Smooth muscle cell (in vitro differentiated cells): Measurements from ENCODE around the gene RAB19. TPM values are rescaled to one million over a fixed set of nuclear protein-coding genes. Genes with fewer than 3 reads are reported as not detected.
"Not testable (repeated sequence)": the region's sequence is repeated elsewhere in the genome, so short reads cannot be mapped to it uniquely, and the experiment has no call there.

Experiments
- DNase-seq: peaks from one replicate; lab custom pipeline; 2025; ENCODE audit not compliant: unreplicated experiment; lab: John Stamatoyannopoulos, UW
- H2AFZ ChIP-seq: fragments of 200-600 bp; sonication (generic); 2 replicates; pipeline ENCODE4 v1.6.0; 2016; ENCODE audit warnings: antibody characterized with exemption, low read depth, mild to moderate bottlenecking
- H3F3A ChIP-seq: fragments of 200-600 bp; sonication (generic); 2 replicates; pipeline ENCODE4 v1.6.0; 2017; ENCODE audit warnings: antibody characterized with exemption, low read depth
- H3K27ac ChIP-seq: fragments of 200-600 bp; sonication (generic); 2 replicates; pipeline ENCODE4 v1.5.1; 2016; ENCODE audit warnings: low read depth, mild to moderate bottlenecking
- H3K27me3 ChIP-seq: fragments of 200-600 bp; sonication (generic); 2 replicates; pipeline ENCODE4 v1.6.1; 2016; ENCODE audit warnings: low read depth, mild to moderate bottlenecking
- H3K36me3 ChIP-seq: fragments of 200-600 bp; sonication (generic); 2 replicates; pipeline ENCODE4 v1.5.1; 2016; ENCODE audit warnings: low read depth
- H3K4me1 ChIP-seq: fragments of 200-600 bp; sonication (generic); 2 replicates; pipeline ENCODE4 v1.5.1; 2016; ENCODE audit warnings: low read depth
- H3K4me2 ChIP-seq: fragments of 200-600 bp; sonication (generic); 2 replicates; pipeline ENCODE4 v1.6.0; 2016; ENCODE audit warnings: mild to moderate bottlenecking
- H3K4me3 ChIP-seq: fragments of 200-600 bp; sonication (generic); 2 replicates; pipeline ENCODE4 v1.5.1; 2016; ENCODE audit warnings: mild to moderate bottlenecking
- H3K79me2 ChIP-seq: fragments of 200-600 bp; sonication (generic); 2 replicates; pipeline ENCODE4 v1.6.0; 2016; ENCODE audit warnings: low read depth, mild to moderate bottlenecking
- H3K9ac ChIP-seq: fragments of 200-600 bp; sonication (generic); 2 replicates; pipeline ENCODE4 v1.6.0; 2016; ENCODE audit warnings: low read depth
- H3K9me3 ChIP-seq: fragments of 200-600 bp; sonication (generic); replicated peaks from 2 replicates; pipeline ENCODE4 v1.5.1; 2016; ENCODE audit warnings: low read depth
- H4K20me1 ChIP-seq: fragments of 200-600 bp; sonication (generic); 2 replicates; pipeline ENCODE4 v1.6.0; 2016; ENCODE audit warnings: low read depth
- WGBS: methylation state at CpG from one replicate; pipeline ENCODE4 v1.1.7; 2016; ENCODE audit warnings: low lambda C conversion rate; 5-methylcytosine and 5-hydroxymethylcytosine counted together
- polyA plus RNA-seq: library from polyadenylated mRNA; unstranded; fragments of >200 nt; fragmentation: Nextera tagmentation; extraction: Ambion mirVana; gene quantifications from 2 replicates; pipeline ENCODE4 v1.2.1, GENCODE V29; 2016
- total RNA-seq: library from RNA; depleted of rRNA; stranded (reverse); fragments of >200 nt; gene quantifications from 2 replicates; pipeline ENCODE4 v1.2.3, GENCODE V29; 2014
- TF ChIP-seq, protein P1 (sequence below): fragments of 200-600 bp; sonication (generic); IDR thresholded peaks from 2 replicates; pipeline ENCODE4 v1.5.1; 2017; ENCODE audit warnings: borderline replicate concordance, mild to moderate bottlenecking, antibody characterized with exemption; ENCODE audit not compliant: insufficient read depth, poor library complexity, severe bottlenecking

RAB19 gene
- total and polyA plus RNA-seq, 2 experiments from 2014 or later: not detected

DNA sequence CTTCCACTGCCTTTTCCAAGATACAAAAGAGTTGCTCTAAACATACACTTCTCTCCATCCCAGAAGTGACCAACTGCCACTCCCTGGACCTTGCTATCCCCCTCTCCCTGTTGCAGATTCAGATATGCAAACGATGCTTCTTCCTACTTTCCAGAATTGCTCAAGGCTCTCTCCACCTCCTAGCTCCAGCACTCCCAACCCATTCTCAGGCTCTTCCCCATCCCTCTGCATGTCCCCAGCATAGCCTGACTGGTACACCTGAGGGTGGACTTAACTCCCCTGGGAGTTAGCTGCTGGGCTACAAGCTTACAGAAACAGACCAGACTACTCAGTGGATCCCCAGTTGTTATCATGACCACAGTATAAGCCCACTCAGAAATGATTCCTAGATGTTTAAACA, 47.9 kb downstream of the RAB19 start:
- no peaks in the 10 kb centered on the region for H3K27me3 ChIP-seq
- TF ChIP-seq, protein P1, sequence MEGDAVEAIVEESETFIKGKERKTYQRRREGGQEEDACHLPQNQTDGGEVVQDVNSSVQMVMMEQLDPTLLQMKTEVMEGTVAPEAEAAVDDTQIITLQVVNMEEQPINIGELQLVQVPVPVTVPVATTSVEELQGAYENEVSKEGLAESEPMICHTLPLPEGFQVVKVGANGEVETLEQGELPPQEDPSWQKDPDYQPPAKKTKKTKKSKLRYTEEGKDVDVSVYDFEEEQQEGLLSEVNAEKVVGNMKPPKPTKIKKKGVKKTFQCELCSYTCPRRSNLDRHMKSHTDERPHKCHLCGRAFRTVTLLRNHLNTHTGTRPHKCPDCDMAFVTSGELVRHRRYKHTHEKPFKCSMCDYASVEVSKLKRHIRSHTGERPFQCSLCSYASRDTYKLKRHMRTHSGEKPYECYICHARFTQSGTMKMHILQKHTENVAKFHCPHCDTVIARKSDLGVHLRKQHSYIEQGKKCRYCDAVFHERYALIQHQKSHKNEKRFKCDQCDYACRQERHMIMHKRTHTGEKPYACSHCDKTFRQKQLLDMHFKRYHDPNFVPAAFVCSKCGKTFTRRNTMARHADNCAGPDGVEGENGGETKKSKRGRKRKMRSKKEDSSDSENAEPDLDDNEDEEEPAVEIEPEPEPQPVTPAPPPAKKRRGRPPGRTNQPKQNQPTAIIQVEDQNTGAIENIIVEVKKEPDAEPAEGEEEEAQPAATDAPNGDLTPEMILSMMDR: no peak
- peaks cover 12% of the 10 kb centered on the region for H3K36me3 ChIP-seq
- no peaks in the 10 kb centered on the region for H3K79me2 ChIP-seq
- no peaks in the 10 kb centered on the region for H3K9me3 ChIP-seq
- WGBS: 68% methylated on average over 1 of the region's 1 CpG
- no peak overlapping the region for H3K9ac ChIP-seq
- H3F3A ChIP-seq: no peaks in the 10 kb centered on the region
- H3K27ac ChIP-seq: no peak overlapping the region
- no peak overlapping the region for H3K4me3 ChIP-seq
- H4K20me1 ChIP-seq: peaks cover 22% of the 10 kb centered on the region
- no peak overlapping the region for H2AFZ ChIP-seq
- H3K4me1 ChIP-seq: peaks cover 4% of the 10 kb centered on the region
- no peak overlapping the region for H3K4me2 ChIP-seq
- no peak for DNase-seq

DNA sequence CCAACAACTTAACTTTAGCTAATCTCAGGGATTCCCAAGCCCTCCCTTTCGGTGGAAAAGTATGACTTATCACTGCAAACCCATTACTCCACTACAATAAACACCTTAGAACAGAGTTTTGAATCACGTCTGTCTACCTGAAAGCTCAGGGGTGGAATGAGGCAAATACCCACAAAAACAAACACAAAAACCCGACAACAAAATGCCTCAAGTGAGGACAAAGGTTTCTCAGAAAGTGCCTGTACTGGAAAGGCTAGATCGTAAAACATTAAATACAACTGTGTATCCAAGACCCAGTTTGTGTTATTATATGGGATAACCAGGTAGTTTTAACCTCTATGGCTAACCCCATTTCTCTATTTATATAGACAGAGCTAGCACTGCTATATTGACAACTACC, 49.4 kb downstream of the RAB19 start:
- no peaks in the 10 kb centered on the region for H3K27me3 ChIP-seq
- TF ChIP-seq, protein P1: no peak
- no peak overlapping the region for H3K4me3 ChIP-seq
- peaks cover 37% of the 10 kb centered on the region for H4K20me1 ChIP-seq
- no peak for DNase-seq
- no peaks in the 10 kb centered on the region for H3K79me2 ChIP-seq
- no peak overlapping the region for H3K4me2 ChIP-seq
- no peaks in the 10 kb centered on the region for H3F3A ChIP-seq
- H3K4me1 ChIP-seq: peaks cover 16% of the 10 kb centered on the region
- H3K27ac ChIP-seq: no peak overlapping the region
- H3K9me3 ChIP-seq: no peaks in the 10 kb centered on the region
- no peak overlapping the region for H3K9ac ChIP-seq
- peaks cover 15% of the 10 kb centered on the region for H3K36me3 ChIP-seq
- 90% methylated on average over 4 of the region's 4 CpGs for WGBS
- H2AFZ ChIP-seq: no peak overlapping the region

DNA sequence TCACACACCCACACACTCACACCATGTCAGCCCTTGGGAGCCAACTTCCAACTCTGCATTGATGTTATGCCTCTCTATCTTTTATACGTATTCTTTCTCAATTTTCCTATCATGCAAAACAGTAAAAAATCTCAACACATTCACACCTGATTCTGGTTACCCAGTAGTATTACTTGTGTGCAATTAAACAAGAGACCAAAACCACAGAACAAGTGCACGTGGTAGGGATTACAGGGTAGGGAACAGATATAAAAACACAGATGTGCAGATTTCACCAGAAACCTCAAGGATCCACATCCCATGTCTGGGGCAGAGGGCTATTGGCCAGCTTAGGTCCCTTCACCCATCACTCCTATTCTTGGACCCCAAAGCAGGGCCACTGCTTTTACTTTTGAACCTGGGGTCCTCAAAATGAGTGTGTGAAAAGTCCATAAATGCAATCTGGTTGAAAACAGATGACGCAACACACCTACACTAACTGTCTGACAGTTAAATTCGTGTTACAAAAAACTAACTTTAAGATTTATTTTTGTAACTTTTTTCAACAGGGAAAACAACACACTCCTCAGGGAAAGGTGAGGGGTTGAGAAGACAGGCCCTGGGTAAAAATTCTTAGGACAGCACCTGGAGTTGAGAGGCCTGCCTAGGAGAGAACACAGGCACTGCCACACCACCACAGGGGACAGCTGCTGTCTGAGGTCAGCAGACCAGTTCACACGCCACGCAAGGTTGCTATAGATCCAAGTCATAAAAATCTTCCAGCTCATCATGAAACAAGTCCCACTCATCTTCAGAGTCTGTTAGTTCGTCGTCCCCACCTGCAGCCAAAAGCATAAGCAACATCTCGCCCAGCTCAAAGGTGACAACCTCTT, 50.2 kb downstream of the RAB19 start:
- H3K4me3 ChIP-seq, H3K27ac ChIP-seq, H3K9me3 ChIP-seq, DNase-seq, H3K4me2 ChIP-seq, H2AFZ ChIP-seq, H3K27me3 ChIP-seq, H3K9ac ChIP-seq, H3K79me2 ChIP-seq, H3F3A ChIP-seq: not testable (repeated sequence)
- Histone ChIP-seq H3K36me3 (peaks cover 20% of the 10 kb centered on the region), H4K20me1 (peaks cover 44% of the 10 kb centered on the region), H3K4me1 (peaks cover 21% of the 10 kb centered on the region)
- 90% methylated on average over 9 of the region's 9 CpGs for WGBS

DNA sequence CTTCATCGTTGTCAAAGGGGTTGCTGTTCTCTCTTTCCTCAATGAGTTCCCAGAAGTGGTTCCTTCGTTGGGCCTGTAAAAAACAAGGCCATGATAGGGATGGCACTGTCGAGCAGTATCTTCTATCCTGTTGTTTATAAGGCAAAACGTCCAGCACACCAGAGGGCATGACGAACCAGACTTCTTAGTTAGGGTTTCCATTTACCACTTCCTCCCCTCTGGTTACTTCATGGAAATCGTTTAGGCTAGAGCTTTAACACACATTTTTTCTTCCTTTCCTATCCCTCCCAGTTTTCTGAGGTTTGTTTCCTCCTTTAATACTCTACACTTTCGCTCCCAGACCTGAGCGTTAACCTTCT, 50.8 kb downstream of the RAB19 start:
- H3K4me3 ChIP-seq: no peak overlapping the region
- WGBS: 81% methylated on average over 8 of the region's 8 CpGs
- no peaks in the 10 kb centered on the region for H3K79me2 ChIP-seq
- H3K9ac ChIP-seq: no peak overlapping the region
- DNase-seq: no peak
- H2AFZ ChIP-seq: no peak overlapping the region
- H3K9me3 ChIP-seq: no peaks in the 10 kb centered on the region
- no peak overlapping the region for H3K27ac ChIP-seq
- H3K4me1 ChIP-seq: peaks cover 26% of the 10 kb centered on the region
- no peaks in the 10 kb centered on the region for H3F3A ChIP-seq
- peaks cover 27% of the 10 kb centered on the region for H3K36me3 ChIP-seq
- TF ChIP-seq, protein P1: no peak
- no peaks in the 10 kb centered on the region for H3K27me3 ChIP-seq
- no peak overlapping the region for H3K4me2 ChIP-seq
- H4K20me1 ChIP-seq: peaks cover 50% of the 10 kb centered on the region
